ENCODE data around the gene DNLZ. TPM values are rescaled to one million over a fixed set of nuclear protein-coding genes. Genes with fewer than 3 reads are reported as not detected.
A peak's percentile ranks its signal among the peaks of the same experiment; 100 is the strongest.

Gene DNLZ
- total RNA-seq, 3 donors from 2014 or later: 75.5 to 82.7 (median 75.5) TPM

DNA sequence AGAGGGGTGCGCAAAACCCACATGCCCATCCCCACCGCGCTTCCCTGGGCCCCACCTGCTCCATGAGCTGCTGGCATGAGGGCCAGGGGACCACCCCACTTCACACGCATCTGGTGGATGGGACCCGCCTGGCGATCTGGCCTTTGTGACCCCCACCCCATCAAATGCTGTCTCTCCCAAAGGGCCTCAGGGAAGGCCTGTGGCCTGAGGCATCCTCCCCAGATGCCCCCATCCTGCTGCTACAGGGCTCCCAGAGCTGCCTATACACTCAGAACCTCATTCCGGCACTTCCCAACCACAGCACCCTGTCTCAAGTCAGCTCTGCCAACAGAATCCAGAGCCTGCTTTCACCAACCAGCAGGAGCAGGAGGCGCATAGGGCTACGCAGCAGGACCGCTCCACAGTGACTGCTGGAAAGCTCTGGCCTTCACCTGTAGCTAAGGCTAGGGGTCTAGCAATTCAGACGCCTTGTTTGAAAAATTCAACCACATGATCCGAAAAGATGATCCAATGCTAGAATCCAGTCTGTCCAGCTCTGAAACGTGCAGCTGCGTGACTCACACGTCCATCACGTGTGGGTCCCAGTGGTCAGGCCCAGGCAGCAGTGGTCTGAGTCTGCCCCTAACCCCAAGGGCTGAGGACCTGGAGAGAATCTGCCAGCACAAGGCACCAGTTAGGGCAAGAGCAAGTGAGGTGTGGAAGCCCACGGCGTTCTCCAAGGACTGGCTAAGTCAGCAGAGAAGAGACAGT, 37.8 kb upstream of the DNLZ start:
- Mint-ChIP-seq H3K27me3 (ENCODE audit: low read depth) (no peaks in the 10 kb centered on the region), H3K4me1 (ENCODE audit: low read depth) (peaks cover 61% of the 10 kb centered on the region), H3K4me3 (peak overlapping the region; percentile 35), H3K36me3 (ENCODE audit: insufficient read depth) (peaks cover 19% of the 10 kb centered on the region), H3K9me3 (no peaks in the 10 kb centered on the region)
- ATAC-seq (no peak), DNase-seq (no peak)

DNA sequence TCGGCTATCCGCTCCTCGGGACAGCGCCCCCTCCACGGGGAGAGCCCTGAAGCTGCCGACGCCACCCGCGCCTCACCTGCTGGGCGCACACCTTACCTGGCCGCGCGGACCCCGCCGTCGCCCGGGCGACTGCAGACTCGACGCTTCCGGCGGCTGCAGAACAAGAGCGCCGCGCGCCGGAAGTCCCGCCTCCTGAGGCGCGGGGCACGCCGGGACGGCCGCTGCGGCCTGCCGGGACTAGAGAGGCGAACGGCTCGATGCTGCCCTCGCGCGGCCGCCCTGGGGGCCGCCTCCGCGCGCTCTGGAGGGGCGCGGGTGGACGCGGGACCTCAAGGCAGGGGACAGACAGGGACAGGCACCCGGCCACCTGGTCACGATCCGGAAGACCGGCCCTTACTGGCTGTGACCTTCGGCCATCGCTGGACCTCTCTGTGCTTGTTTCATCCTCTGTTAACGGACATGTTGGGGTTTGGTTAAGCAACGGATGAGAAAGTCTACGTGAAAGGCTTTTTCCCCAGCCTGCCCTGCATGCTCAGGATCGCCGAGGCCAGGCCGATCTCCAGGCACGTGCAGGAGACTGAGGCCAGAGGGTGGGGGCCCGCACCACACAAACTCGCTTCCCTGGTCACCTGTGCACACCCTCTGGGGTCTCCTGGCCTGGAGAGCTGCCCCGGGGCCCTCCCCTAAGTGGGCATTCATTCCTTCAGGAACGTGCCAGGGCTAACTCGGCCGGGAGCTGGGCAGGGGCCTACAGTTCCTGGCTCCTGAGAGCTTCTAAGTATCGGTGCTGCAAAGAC, 36.7 kb upstream of the DNLZ start, which contains the start of gene SNAPC4:
SNAPC4 (minus strand) TSS at position 133 of the 797 bp plus-strand sequence. CDS start 1,742 bp downstream, outside the sequence.
- Mint-ChIP-seq H3K4me3 (peak within 1 kb of the TSS; percentile 91), H3K9me3 (no peaks in the 10 kb centered on the region), H3K27me3 (ENCODE audit: low read depth) (no peaks in the 10 kb centered on the region), H3K4me1 (ENCODE audit: low read depth) (peaks cover 54% of the 10 kb centered on the region), H3K36me3 (ENCODE audit: insufficient read depth) (peaks cover 13% of the 10 kb centered on the region)
- DNase-seq (peak; percentile 84), ATAC-seq (peak; percentile 82 to 84)

GRCh38 chr9:136399176-136400037, 35.9 kb upstream of the DNLZ start:
- no peaks in the 10 kb centered on the region for H3K9me3 Mint-ChIP-seq
- peaks cover 18% of the 10 kb centered on the region for H3K36me3 Mint-ChIP-seq (ENCODE audit: insufficient read depth)
- ATAC-seq (peak; percentile 35 to 42), DNase-seq (peak; percentile 27)
- H3K27me3 Mint-ChIP-seq (ENCODE audit: low read depth): no peaks in the 10 kb centered on the region
- H3K4me1 Mint-ChIP-seq (ENCODE audit: low read depth): peaks cover 45% of the 10 kb centered on the region
- peak overlapping the region; percentile 91 for H3K4me3 Mint-ChIP-seq

- peaks cover 34% of the 10 kb centered on the region for H3K4me1 Mint-ChIP-seq (ENCODE audit: low read depth)
- H3K36me3 Mint-ChIP-seq (ENCODE audit: insufficient read depth): peaks cover 16% of the 10 kb centered on the region
Measured at GRCh38 chr9:136398286-136398685, 34.7 kb upstream of the DNLZ start.

DNA sequence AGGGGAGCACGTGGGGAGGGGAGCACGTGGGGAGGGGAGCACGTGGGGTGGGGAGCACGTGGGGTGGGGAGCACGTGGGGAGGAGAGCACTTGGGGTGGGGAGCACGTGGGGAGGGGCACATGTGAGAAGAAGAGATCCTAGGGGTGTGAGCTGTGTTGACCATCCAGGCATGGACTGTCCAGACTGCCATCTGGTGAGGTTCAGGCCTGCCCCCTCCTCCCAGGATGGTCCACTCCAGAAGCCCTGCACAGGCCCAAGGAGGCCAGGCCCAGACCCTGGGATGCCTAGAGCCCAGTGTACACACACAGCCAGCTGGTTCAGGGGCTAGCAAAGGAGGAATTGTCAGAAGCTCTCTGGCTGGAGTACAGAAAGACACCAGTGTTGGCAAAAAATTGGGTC, 34.1 kb upstream of the DNLZ start:
- DNase-seq: no peak
- Mint-ChIP-seq H3K27me3 (ENCODE audit: low read depth) (no peaks in the 10 kb centered on the region), H3K36me3 (ENCODE audit: insufficient read depth) (peaks cover 16% of the 10 kb centered on the region), H3K4me1 (ENCODE audit: low read depth) (peaks cover 32% of the 10 kb centered on the region), H3K4me3 (no peak overlapping the region), H3K9me3 (no peaks in the 10 kb centered on the region)
- no peak for ATAC-seq

More at GRCh38 chr9:136398286-136398685, 34.7 kb upstream of the DNLZ start:
- DNase-seq (no peak), ATAC-seq (no peak)
- Mint-ChIP-seq H3K4me3 (peak overlapping the region; percentile 91), H3K27me3 (ENCODE audit: low read depth) (no peaks in the 10 kb centered on the region), H3K9me3 (no peaks in the 10 kb centered on the region)

- H3K4me3 Mint-ChIP-seq: no peak overlapping the region
- H3K9me3 Mint-ChIP-seq: no peaks in the 10 kb centered on the region
- H3K4me1 Mint-ChIP-seq (ENCODE audit: low read depth): peaks cover 23% of the 10 kb centered on the region
- no peaks in the 10 kb centered on the region for H3K27me3 Mint-ChIP-seq (ENCODE audit: low read depth)
- ATAC-seq (no peak), DNase-seq (no peak)
- peaks cover 26% of the 10 kb centered on the region for H3K36me3 Mint-ChIP-seq (ENCODE audit: insufficient read depth)
Measured at GRCh38 chr9:136396219-136396515, 32.6 kb upstream of the DNLZ start.

- Mint-ChIP-seq H3K27me3 (ENCODE audit: low read depth) (no peaks in the 10 kb centered on the region), H3K4me1 (ENCODE audit: low read depth) (peaks cover 21% of the 10 kb centered on the region), H3K9me3 (no peaks in the 10 kb centered on the region), H3K36me3 (ENCODE audit: insufficient read depth) (peaks cover 27% of the 10 kb centered on the region), H3K4me3 (no peak overlapping the region)
- no peak for DNase-seq
- ATAC-seq: no peak
Measured at GRCh38 chr9:136395345-136396218, 32.0 kb upstream of the DNLZ start.

- H3K9me3 Mint-ChIP-seq: no peaks in the 10 kb centered on the region
- H3K4me1 Mint-ChIP-seq (ENCODE audit: low read depth): peaks cover 17% of the 10 kb centered on the region
- DNase-seq: no peak
- H3K4me3 Mint-ChIP-seq: no peak overlapping the region
- H3K27me3 Mint-ChIP-seq (ENCODE audit: low read depth): no peaks in the 10 kb centered on the region
- no peak for ATAC-seq
- peaks cover 27% of the 10 kb centered on the region for H3K36me3 Mint-ChIP-seq (ENCODE audit: insufficient read depth)
Measured at GRCh38 chr9:136395020-136395340, 31.4 kb upstream of the DNLZ start.

DNA sequence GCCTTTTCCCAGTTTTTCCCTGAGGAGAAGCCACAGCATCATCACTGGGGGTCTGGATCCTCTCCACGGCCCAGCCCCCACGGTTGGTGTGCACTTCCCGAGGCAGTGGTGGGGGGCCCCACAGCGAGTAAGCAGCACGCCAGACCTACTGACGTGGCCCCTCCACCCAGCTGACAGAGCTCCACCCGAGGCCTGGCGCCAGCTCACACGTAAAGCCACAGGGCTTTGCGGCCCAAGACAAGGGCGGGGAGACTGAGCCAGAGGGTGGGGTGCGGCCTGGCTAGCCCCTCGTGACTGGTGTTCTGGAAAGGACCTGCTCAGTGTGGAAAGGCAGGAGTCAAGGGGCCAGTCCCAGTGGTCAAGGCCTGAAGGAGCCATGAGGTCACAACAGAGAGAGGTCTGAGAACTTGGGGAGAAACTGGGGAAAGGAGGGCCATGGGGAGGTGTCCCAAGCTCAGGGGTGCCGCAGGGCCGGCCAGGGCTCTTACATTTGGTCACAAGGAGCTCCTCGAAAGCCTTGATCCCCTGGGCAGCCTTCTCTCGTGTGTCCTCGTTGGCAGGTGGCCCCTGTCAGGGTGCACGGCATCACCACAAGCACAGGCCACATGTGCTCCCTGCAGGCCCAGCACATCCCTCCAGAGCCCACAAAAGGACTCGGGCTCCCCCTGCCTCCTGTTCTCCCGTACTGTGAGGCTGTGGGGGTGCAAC, 30.9 kb upstream of the DNLZ start:
- peaks cover 17% of the 10 kb centered on the region for H3K4me1 Mint-ChIP-seq (ENCODE audit: low read depth)
- H3K36me3 Mint-ChIP-seq (ENCODE audit: insufficient read depth): peaks cover 30% of the 10 kb centered on the region
- no peaks in the 10 kb centered on the region for H3K9me3 Mint-ChIP-seq
- ATAC-seq: no peak
- no peak overlapping the region for H3K4me3 Mint-ChIP-seq
- no peak for DNase-seq
- H3K27me3 Mint-ChIP-seq (ENCODE audit: low read depth): no peaks in the 10 kb centered on the region

GRCh38 chr9:136393531-136393930, 30.0 kb upstream of the DNLZ start:
- Mint-ChIP-seq H3K36me3 (ENCODE audit: insufficient read depth) (peaks cover 29% of the 10 kb centered on the region), H3K9me3 (no peaks in the 10 kb centered on the region), H3K4me3 (no peak overlapping the region), H3K4me1 (ENCODE audit: low read depth) (peaks cover 9% of the 10 kb centered on the region), H3K27me3 (ENCODE audit: low read depth) (no peaks in the 10 kb centered on the region)
- DNase-seq (no peak), ATAC-seq (no peak)

GRCh38 chr9:136392538-136393449, 29.2 kb upstream of the DNLZ start:
- DNase-seq: no peak
- H3K36me3 Mint-ChIP-seq (ENCODE audit: insufficient read depth): peaks cover 30% of the 10 kb centered on the region
- no peaks in the 10 kb centered on the region for H3K27me3 Mint-ChIP-seq (ENCODE audit: low read depth)
- peaks cover 4% of the 10 kb centered on the region for H3K4me1 Mint-ChIP-seq (ENCODE audit: low read depth)
- ATAC-seq: no peak
- H3K9me3 Mint-ChIP-seq: no peaks in the 10 kb centered on the region
- no peak overlapping the region for H3K4me3 Mint-ChIP-seq

DNA sequence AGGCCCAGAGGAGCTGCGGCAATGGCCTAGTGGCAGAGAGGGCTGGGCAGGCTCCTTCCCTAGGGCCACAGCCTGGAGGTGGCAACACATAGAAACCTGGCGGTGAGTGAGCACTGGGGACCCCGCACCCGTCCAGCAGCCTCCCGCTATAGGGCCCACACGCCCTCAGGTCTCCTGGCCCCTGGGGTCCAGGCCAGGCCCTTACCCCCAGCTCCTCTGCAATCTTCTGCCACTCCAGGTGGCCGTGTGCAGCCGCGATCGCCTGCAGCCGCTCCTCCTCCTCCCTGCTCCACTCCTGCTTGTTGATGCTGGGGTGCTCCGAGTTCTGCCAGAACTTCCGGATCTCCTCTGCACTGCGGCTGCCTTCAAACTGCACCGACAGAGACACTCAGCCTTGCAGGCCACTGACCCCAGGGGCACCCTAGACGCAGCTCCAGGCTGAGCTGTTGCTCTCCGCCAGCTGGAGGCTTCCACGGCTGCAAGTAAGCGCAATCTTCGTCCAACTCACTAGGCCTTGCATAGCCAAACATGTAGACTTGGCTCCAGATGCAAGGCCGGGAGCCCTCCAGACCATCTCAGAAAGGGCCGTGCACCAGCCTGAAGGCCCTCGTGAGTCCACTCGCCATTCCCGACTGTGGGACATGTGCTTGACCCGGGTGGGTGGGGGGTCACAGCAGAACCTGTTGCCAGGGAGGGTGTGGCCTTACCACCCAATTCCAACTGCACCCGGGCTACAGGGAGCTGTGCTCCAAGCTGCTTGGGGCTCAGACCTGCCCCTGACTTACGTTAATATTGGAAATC, 28.4 kb upstream of the DNLZ start:
- DNase-seq (no peak), ATAC-seq (no peak)
- no peaks in the 10 kb centered on the region for H3K27me3 Mint-ChIP-seq (ENCODE audit: low read depth)
- H3K4me1 Mint-ChIP-seq (ENCODE audit: low read depth): peaks cover 2% of the 10 kb centered on the region
- peaks cover 33% of the 10 kb centered on the region for H3K36me3 Mint-ChIP-seq (ENCODE audit: insufficient read depth)
- no peak overlapping the region for H3K4me3 Mint-ChIP-seq
- no peaks in the 10 kb centered on the region for H3K9me3 Mint-ChIP-seq

All from activated T-cell treated with anti-CD3 and anti-CD28 coated beads, Interleukin-2, amount 50 U/mL, for 4 hours (primary cell).